Effector memory CD8-positive, alpha-beta T cell (primary cell): ENCODE data around the gene EID2.

Experiments used
- ATAC-seq: fragments of 150-1000 bp; cut with Tn5 transposase; replicated peaks from 2 replicates; pipeline ENCODE4 v1.10.0; 2021; ENCODE audit warnings: mild to moderate bottlenecking, moderate library complexity
- DNase-seq, 3 experiments: peaks; one replicate each; pipeline ENCODE4 v3.0.0; 2021
- H3K27ac Mint-ChIP-seq, 2 donors: one replicate each; pipeline ENCODE4 v1.8.0; 2022; ENCODE audit warnings: mild to moderate bottlenecking in 2 of 2, mixed read lengths in 2 of 2, moderate library complexity in 2 of 2
- H3K27me3 Mint-ChIP-seq, 2 donors: one replicate each; pipeline ENCODE4 v1.8.0; 2022; ENCODE audit warnings: mixed read lengths in 2 of 2
- H3K36me3 Mint-ChIP-seq: one replicate; pipeline ENCODE4 v1.8.0; 2022; ENCODE audit warnings: mild to moderate bottlenecking, moderate library complexity, mixed read lengths; ENCODE audit not compliant: insufficient read depth
- H3K4me1 Mint-ChIP-seq, 2 donors: one replicate each; pipeline ENCODE4 v1.8.0; 2022; ENCODE audit warnings: low read depth in 2 of 2, mixed read lengths in 2 of 2
- H3K4me3 Mint-ChIP-seq, 2 donors: one replicate each; pipeline ENCODE4 v1.8.0; 2022; ENCODE audit warnings: mild to moderate bottlenecking in 2 of 2, mixed read lengths in 2 of 2, moderate library complexity in 2 of 2
- H3K9me3 Mint-ChIP-seq, 2 donors: one replicate each; pipeline ENCODE4 v1.8.0; 2022; ENCODE audit warnings: mixed read lengths in 2 of 2

EID2 gene

GRCh38 chr19:39553082-39553652 lies 13.2 kb upstream of the EID2 start:
- ATAC-seq, result no peak
- Mint-ChIP-seq H3K4me3 (no peak overlapping the region), H3K9me3 (no peaks in the 10 kb centered on the region), H3K27ac (no peak overlapping the region), H3K27me3 (peaks cover 6 to 12% of the 10 kb centered on the region in 2 donors), H3K36me3 (no peaks in the 10 kb centered on the region), H3K4me1 (peaks cover 4 to 6% of the 10 kb centered on the region in 2 donors)
- DNase-seq, result no peak

- ATAC-seq, result no peak
- H3K27me3 Mint-ChIP-seq, result peaks cover 12 to 28% of the 10 kb centered on the region in 2 donors
- DNase-seq, result no peak
- no peaks in the 10 kb centered on the region for H3K36me3 Mint-ChIP-seq
- no peak overlapping the region for H3K27ac Mint-ChIP-seq
- H3K9me3 Mint-ChIP-seq, result no peaks in the 10 kb centered on the region
- no peak overlapping the region for H3K4me3 Mint-ChIP-seq
- H3K4me1 Mint-ChIP-seq, result no peaks in the 10 kb centered on the region
These were observed 10.2 kb upstream of the EID2 start for GRCh38 chr19:39550197-39550596.

GRCh38 chr19:39546599-39546998 lies 6.6 kb upstream of the EID2 start:
- Mint-ChIP-seq H3K9me3 (no peaks in the 10 kb centered on the region), H3K27me3 (peaks cover 6 to 24% of the 10 kb centered on the region in 2 donors), H3K27ac (no peak overlapping the region), H3K36me3 (no peaks in the 10 kb centered on the region), H3K4me3 (no peak overlapping the region), H3K4me1 (no peaks in the 10 kb centered on the region)
- ATAC-seq (no peak), DNase-seq (no peak)

GRCh38 chr19:39544911-39545310 lies 5.0 kb upstream of the EID2 start:
- ATAC-seq (no peak), DNase-seq (no peak)
- H3K4me1 Mint-ChIP-seq, result peaks cover 2 to 12% of the 10 kb centered on the region in 2 donors
- H3K36me3 Mint-ChIP-seq, result peaks cover 9% of the 10 kb centered on the region
- H3K27ac Mint-ChIP-seq, result no peak overlapping the region
- no peak overlapping the region for H3K4me3 Mint-ChIP-seq
- peaks cover 6 to 24% of the 10 kb centered on the region in 2 donors for H3K27me3 Mint-ChIP-seq
- H3K9me3 Mint-ChIP-seq, result no peaks in the 10 kb centered on the region

GRCh38 chr19:39544226-39544903 lies 4.4 kb upstream of the EID2 start:
- DNase-seq, result no peak
- no peak overlapping the region for H3K27ac Mint-ChIP-seq
- H3K27me3 Mint-ChIP-seq, result peaks cover 6 to 24% of the 10 kb centered on the region in 2 donors
- H3K4me3 Mint-ChIP-seq, result no peak overlapping the region
- peaks cover 2 to 14% of the 10 kb centered on the region in 2 donors for H3K4me1 Mint-ChIP-seq
- no peaks in the 10 kb centered on the region for H3K9me3 Mint-ChIP-seq
- no peak for ATAC-seq
- H3K36me3 Mint-ChIP-seq, result peaks cover 12% of the 10 kb centered on the region

- H3K36me3 Mint-ChIP-seq, result peaks cover 12% of the 10 kb centered on the region
- ATAC-seq (no peak), DNase-seq (no peak)
- no peak overlapping the region for H3K27ac Mint-ChIP-seq
- peaks cover 6 to 24% of the 10 kb centered on the region in 2 donors for H3K27me3 Mint-ChIP-seq
- H3K9me3 Mint-ChIP-seq, result no peaks in the 10 kb centered on the region
- H3K4me3 Mint-ChIP-seq, result no peak overlapping the region
- peaks cover 7 to 23% of the 10 kb centered on the region in 2 donors for H3K4me1 Mint-ChIP-seq
These were observed 3.5 kb upstream of the EID2 start for GRCh38 chr19:39543477-39543857.

GRCh38 chr19:39542206-39542605 lies 2.2 kb upstream of the EID2 start:
- Mint-ChIP-seq H3K36me3 (peaks cover 15% of the 10 kb centered on the region), H3K27me3 (peaks cover 4 to 19% of the 10 kb centered on the region in 2 donors), H3K4me1 (peaks cover 13 to 29% of the 10 kb centered on the region in 2 donors), H3K4me3 (no peak overlapping the region), H3K27ac (no peak overlapping the region), H3K9me3 (no peaks in the 10 kb centered on the region)
- no peak for ATAC-seq
- no peak for DNase-seq

- H3K27ac Mint-ChIP-seq, result peak overlapping the region; percentile 96 to 97
- peaks cover 17% of the 10 kb centered on the region for H3K36me3 Mint-ChIP-seq
- H3K4me1 Mint-ChIP-seq, result peaks cover 16 to 34% of the 10 kb centered on the region in 2 donors
- DNase-seq, result no peak
- ATAC-seq, result no peak
- H3K4me3 Mint-ChIP-seq, result peak overlapping the region; percentile 92 to 93
- H3K27me3 Mint-ChIP-seq, result peaks cover 0 to 8% of the 10 kb centered on the region in 2 donors
- no peaks in the 10 kb centered on the region for H3K9me3 Mint-ChIP-seq
These were observed 342 bp upstream of the EID2 start for GRCh38 chr19:39540333-39540673.

GRCh38 chr19:39539165-39539517 lies 820 bp downstream of the EID2 start:
- Mint-ChIP-seq H3K9me3 (no peaks in the 10 kb centered on the region), H3K27me3 (no peaks in the 10 kb centered on the region), H3K27ac (peak overlapping the region in 1 of 2 donors; percentile 96), H3K4me1 (peaks cover 16 to 34% of the 10 kb centered on the region in 2 donors), H3K36me3 (peaks cover 17% of the 10 kb centered on the region), H3K4me3 (peak overlapping the region; percentile 92 to 93)
- no peak for DNase-seq
- ATAC-seq, result no peak

- H3K9me3 Mint-ChIP-seq, result no peaks in the 10 kb centered on the region
- H3K4me1 Mint-ChIP-seq, result peaks cover 15 to 29% of the 10 kb centered on the region in 2 donors
- H3K27ac Mint-ChIP-seq, result no peak overlapping the region
- no peak overlapping the region for H3K4me3 Mint-ChIP-seq
- no peak for DNase-seq
- H3K36me3 Mint-ChIP-seq, result peaks cover 9% of the 10 kb centered on the region
- no peaks in the 10 kb centered on the region for H3K27me3 Mint-ChIP-seq
- no peak for ATAC-seq
These were observed 6.2 kb downstream of the EID2 start for GRCh38 chr19:39533791-39534190.

- peak overlapping the region; percentile 89 to 92 for H3K27ac Mint-ChIP-seq
- H3K36me3 Mint-ChIP-seq, result peaks cover 16% of the 10 kb centered on the region
- ATAC-seq (peak; percentile 20), DNase-seq (no peak)
- peaks cover 14 to 27% of the 10 kb centered on the region in 2 donors for H3K4me1 Mint-ChIP-seq
- peak overlapping the region; percentile 87 to 93 for H3K4me3 Mint-ChIP-seq
- H3K9me3 Mint-ChIP-seq, result no peaks in the 10 kb centered on the region
- no peaks in the 10 kb centered on the region for H3K27me3 Mint-ChIP-seq
These were observed 6.9 kb downstream of the EID2 start for GRCh38 chr19:39533003-39533512.

- peak; percentile 91 to 93 (median 92) for DNase-seq
- no peaks in the 10 kb centered on the region for H3K27me3 Mint-ChIP-seq
- H3K4me3 Mint-ChIP-seq, result peak within 1 kb of the TSS; percentile 87 to 93
- peaks cover 15% of the 10 kb centered on the region for H3K36me3 Mint-ChIP-seq
- H3K9me3 Mint-ChIP-seq, result no peaks in the 10 kb centered on the region
- H3K4me1 Mint-ChIP-seq, result peaks cover 12 to 24% of the 10 kb centered on the region in 2 donors
- peak within 1 kb of the TSS; percentile 89 to 92 for H3K27ac Mint-ChIP-seq
- peak; percentile 90 for ATAC-seq
These were observed 7.5 kb downstream of the EID2 start, which contains the start of gene EID2B for GRCh38 chr19:39532233-39533002. Gene EID2B (minus strand): TSS chr19:39532852. CDS start chr19:39532802, 50 bp downstream.

GRCh38 chr19:39531834-39532232 lies 8.1 kb downstream of the EID2 start:
- peak overlapping the region; percentile 89 to 92 for H3K27ac Mint-ChIP-seq
- DNase-seq (no peak), ATAC-seq (no peak)
- no peaks in the 10 kb centered on the region for H3K27me3 Mint-ChIP-seq
- H3K4me1 Mint-ChIP-seq, result peaks cover 10 to 22% of the 10 kb centered on the region in 2 donors
- H3K9me3 Mint-ChIP-seq, result no peaks in the 10 kb centered on the region
- H3K4me3 Mint-ChIP-seq, result peak overlapping the region; percentile 87 to 93
- H3K36me3 Mint-ChIP-seq, result peaks cover 11% of the 10 kb centered on the region
